Stomach (tissue), 9 donors: ENCODE data around the gene PRSS57. TPM values are rescaled to one million over a fixed set of nuclear protein-coding genes. Genes with fewer than 3 reads are reported as not detected.

Source experiments
- DNase-seq, 2 donors: peaks; one replicate each; pipeline versions ENCODE4 v3.0.0 to v3.0.0-alpha.2; 2013 to 2019
- H3K27ac ChIP-seq, 5 donors: fragments of 200-600 bp in 4 of 5; sonication (generic) in 4 of 5; one replicate each; pipeline ENCODE4 v1.5.1; 2013 to 2019; ENCODE audit warnings: mild to moderate bottlenecking in 1 of 5, moderate library complexity in 1 of 5
- H3K27me3 ChIP-seq, 3 donors: fragments of 200-600 bp; sonication (generic); one replicate each; pipeline ENCODE4 v1.5.1; 2017 to 2019; ENCODE audit warnings: mixed run types in 1 of 3
- H3K36me3 ChIP-seq, 4 donors: fragments of 200-600 bp; sonication (generic); 1 replicate in 3 of 4; 2 replicates in 1 of 4; pipeline ENCODE4 v1.5.1; 2016 to 2019
- H3K4me1 ChIP-seq, 4 donors: fragments of 200-600 bp; sonication (generic); one replicate each; pipeline ENCODE4 v1.5.1; 2016 to 2019
- H3K4me3 ChIP-seq, 4 donors: fragments of 200-600 bp; sonication (generic) in 3 of 4; one replicate each; pipeline ENCODE4 v1.5.1; 2016 to 2019; ENCODE audit warnings: mild to moderate bottlenecking in 1 of 4
- H3K9me3 ChIP-seq, 4 donors: fragments of 200-600 bp; sonication (generic); one replicate each; pipeline ENCODE4 v1.5.1; 2016 to 2019
- EP300 ChIP-seq: sonication (generic); formaldehyde crosslinking; IDR thresholded peaks from one replicate; pipeline ENCODE4 v1.6.1; 2017; ENCODE audit warnings: antibody characterized with exemption
- POLR2A ChIP-seq, 4 donors: fragments of 450-650 bp; IDR thresholded peaks; one replicate each; pipeline ENCODE4 v1.6.1; 2016; ENCODE audit warnings: antibody characterized with exemption in 4 of 4, control low read depth in 2 of 4, mild to moderate bottlenecking in 1 of 4, moderate library complexity in 1 of 4
- POLR2AphosphoS5 ChIP-seq, 3 donors: sonication (generic); formaldehyde crosslinking; IDR thresholded peaks; one replicate each; pipeline ENCODE4 v1.6.1; 2016; ENCODE audit warnings: antibody characterized with exemption in 3 of 3
- WGBS, 5 donors: extraction: QIAGEN DNeasy Blood & Tissue Kit in 3 of 5; methylation state at CpG; one replicate each; pipeline versions ENCODE4 v1.1.5 to v1.1.7; 2013 to 2018; 5-methylcytosine and 5-hydroxymethylcytosine counted together
- intact Hi-C: fragments of 100-400 bp; cut with DNase I; formaldehyde crosslinking; loops from one replicate; pipeline ENCODE4 v1.15.1; 2023; ENCODE audit warnings: low total_unique reads
- polyA plus RNA-seq, 3 donors: library from polyadenylated mRNA; stranded (reverse); fragments of 200-250 nt; gene quantifications; one replicate each; pipeline ENCODE4 v1.2.3, GENCODE V29; 2013
- total RNA-seq, 5 donors: library from RNA; depleted of rRNA; stranded (reverse); fragments of >200 nt; gene quantifications; one replicate each; pipeline versions ENCODE4 v1.1.0 to v1.2.3, GENCODE V29; 2014 to 2016
- TF ChIP-seq, protein P1 (sequence below), 7 experiments: fragments of 450-650 bp in 4 of 7; fragments of 200-600 bp in 3 of 7; sonication (generic) in 3 of 7; IDR thresholded peaks; one replicate each; pipeline ENCODE4 v1.5.1; 2016 to 2019; ENCODE audit warnings: antibody characterized with exemption in 7 of 7, control low read depth in 2 of 7, mild to moderate bottlenecking in 1 of 7
- donor health status: healthy with polysubstance abuse.
- donor health status: Bipolar disorder and iron deficiency.
- donor health status: healthy.

PRSS57 gene
- total and polyA plus RNA-seq, 8 donors: not detected

DNA sequence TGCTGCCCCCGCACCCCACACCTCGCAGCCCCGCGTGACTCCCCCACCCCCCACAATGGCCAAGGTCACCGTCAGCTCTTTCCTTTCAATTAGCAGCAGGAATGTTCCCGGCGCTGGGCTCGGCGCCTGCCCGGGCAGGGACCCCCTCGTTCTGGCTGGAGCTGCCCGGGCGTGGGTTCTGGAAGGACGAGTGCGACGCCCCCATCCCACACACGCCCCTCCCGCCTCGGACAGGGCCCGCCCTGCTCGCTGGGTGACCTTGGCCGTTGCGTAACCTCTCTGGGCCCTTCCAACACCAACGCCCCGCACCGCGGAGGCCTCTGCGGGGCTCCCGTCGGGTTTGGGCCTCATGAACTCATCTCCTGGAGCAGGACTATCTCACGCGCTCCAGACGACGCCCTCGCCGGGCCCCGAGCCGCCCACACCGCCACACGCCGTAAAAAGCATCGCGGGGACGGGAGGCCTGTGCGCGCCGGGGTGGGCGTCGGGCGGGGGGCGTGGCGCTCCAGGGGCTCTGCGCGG lies 23.8 kb upstream of the PRSS57 start:
- Histone ChIP-seq H3K27me3 (peaks cover 0 to 55% (median 26%) of the 10 kb centered on the region in 3 donors), H3K27ac (peak overlapping the region in 4 of 5 donors; percentile 37 to 76 (median 56)), H3K9me3 (peaks cover 0 to 10% (median 3%) of the 10 kb centered on the region in 4 donors), H3K4me3 (peak overlapping the region in 1 of 4 donors; percentile 31), H3K4me1 (peaks cover 10 to 28% (median 24%) of the 10 kb centered on the region in 4 donors), H3K36me3 (peaks cover 0 to 7% (median 0%) of the 10 kb centered on the region in 4 donors)
- intact Hi-C loops: no loop called here
- TF ChIP-seq EP300 (no peak), POLR2A (IDR thresholded peaks at IDR 0.05) (no peak), POLR2AphosphoS5 (IDR thresholded peaks at IDR 0.05) (no peak)
- TF ChIP-seq, protein P1, sequence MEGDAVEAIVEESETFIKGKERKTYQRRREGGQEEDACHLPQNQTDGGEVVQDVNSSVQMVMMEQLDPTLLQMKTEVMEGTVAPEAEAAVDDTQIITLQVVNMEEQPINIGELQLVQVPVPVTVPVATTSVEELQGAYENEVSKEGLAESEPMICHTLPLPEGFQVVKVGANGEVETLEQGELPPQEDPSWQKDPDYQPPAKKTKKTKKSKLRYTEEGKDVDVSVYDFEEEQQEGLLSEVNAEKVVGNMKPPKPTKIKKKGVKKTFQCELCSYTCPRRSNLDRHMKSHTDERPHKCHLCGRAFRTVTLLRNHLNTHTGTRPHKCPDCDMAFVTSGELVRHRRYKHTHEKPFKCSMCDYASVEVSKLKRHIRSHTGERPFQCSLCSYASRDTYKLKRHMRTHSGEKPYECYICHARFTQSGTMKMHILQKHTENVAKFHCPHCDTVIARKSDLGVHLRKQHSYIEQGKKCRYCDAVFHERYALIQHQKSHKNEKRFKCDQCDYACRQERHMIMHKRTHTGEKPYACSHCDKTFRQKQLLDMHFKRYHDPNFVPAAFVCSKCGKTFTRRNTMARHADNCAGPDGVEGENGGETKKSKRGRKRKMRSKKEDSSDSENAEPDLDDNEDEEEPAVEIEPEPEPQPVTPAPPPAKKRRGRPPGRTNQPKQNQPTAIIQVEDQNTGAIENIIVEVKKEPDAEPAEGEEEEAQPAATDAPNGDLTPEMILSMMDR (IDR thresholded peaks at IDR 0.05): no peak
- DNase-seq: peak in 1 of 2 donors; percentile 86
- WGBS, 5 donors: 20 to 46% (median 43%) methylated on average over 10 to 54 of the region's 54 CpGs

DNA sequence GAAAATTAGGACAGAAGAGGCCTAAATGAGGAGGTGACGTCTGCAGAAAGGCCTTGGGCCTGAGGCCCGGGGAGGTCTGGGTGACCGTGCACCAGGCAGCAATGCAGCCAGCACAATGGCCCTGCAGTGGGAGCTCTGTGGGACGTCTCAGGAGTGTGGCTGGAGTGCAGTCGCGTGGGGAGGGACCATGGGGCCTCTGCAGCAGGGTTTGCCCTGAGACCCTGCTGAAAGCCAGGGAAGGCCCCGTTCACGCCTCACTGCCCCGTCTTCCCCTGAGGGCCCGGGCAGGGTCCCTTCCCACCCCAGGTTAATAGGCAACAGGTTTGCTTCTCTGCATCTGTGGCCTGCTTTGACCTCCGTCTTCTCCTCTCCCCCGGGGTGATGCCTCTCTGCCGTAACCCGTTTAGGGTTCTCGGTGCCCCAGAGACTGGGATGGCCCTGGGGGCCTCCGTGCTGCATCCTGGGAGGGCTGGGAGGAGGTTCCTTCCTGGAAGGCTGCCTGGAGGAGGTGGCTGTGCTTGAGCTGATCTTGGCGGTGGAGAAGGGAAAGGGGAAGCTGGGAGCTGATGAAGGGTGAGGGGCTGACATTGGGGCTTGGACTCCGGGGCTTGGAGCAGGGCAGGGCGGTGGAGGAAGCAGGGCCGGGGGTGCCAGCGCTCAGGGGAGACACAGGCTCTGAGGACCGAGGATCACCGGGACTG lies 23.1 kb upstream of the PRSS57 start:
- Histone ChIP-seq H3K4me1 (peaks cover 10 to 28% (median 24%) of the 10 kb centered on the region in 4 donors), H3K4me3 (no peak overlapping the region), H3K9me3 (peaks cover 0 to 10% (median 3%) of the 10 kb centered on the region in 4 donors), H3K36me3 (peaks cover 0 to 7% (median 0%) of the 10 kb centered on the region in 4 donors), H3K27ac (peak overlapping the region in 2 of 5 donors; percentile 72 to 76), H3K27me3 (peaks cover 0 to 55% (median 26%) of the 10 kb centered on the region in 3 donors)
- no peak for DNase-seq
- TF ChIP-seq, protein P1 (IDR thresholded peaks at IDR 0.05): no peak
- TF ChIP-seq POLR2AphosphoS5 (IDR thresholded peaks at IDR 0.05) (no peak), POLR2A (IDR thresholded peaks at IDR 0.05) (no peak), EP300 (no peak)
- intact Hi-C loops: no loop called here
- WGBS, 5 donors: 66 to 76% (median 74%) methylated on average over 22 to 23 of the region's 23 CpGs

DNA sequence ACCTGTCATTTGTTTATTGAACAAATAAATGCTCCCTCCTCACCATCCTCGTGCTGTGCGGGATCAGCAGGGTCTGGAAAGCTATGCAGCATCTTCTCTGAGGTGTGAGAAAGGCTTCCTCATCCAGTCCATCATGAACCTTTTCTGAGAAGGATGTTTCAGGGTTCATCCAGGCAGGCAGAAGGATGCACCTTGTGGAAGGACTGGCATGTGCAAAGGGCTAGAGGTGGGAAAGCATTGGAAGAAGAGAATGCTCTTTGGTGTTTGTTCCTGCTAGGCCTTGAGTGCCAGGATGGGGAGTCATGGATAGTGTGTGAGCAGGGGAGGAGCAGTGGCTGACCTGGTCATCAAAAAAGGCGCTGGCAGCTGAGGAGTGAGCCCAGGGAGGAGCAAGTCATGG lies 20.1 kb upstream of the PRSS57 start:
- DNase-seq: no peak
- Histone ChIP-seq H3K9me3 (peaks cover 0 to 10% (median 3%) of the 10 kb centered on the region in 4 donors), H3K27me3 (peaks cover 0 to 41% (median 21%) of the 10 kb centered on the region in 3 donors), H3K27ac (no peak overlapping the region), H3K36me3 (peaks cover 0 to 7% (median 0%) of the 10 kb centered on the region in 4 donors), H3K4me3 (no peak overlapping the region), H3K4me1 (peaks cover 10 to 25% (median 18%) of the 10 kb centered on the region in 4 donors)
- 90 to 95% (median 93%) methylated on average over 3 of the region's 3 CpGs for WGBS, 5 donors
- TF ChIP-seq POLR2AphosphoS5 (IDR thresholded peaks at IDR 0.05) (no peak), EP300 (no peak), POLR2A (IDR thresholded peaks at IDR 0.05) (no peak)
- TF ChIP-seq, protein P1 (IDR thresholded peaks at IDR 0.05): no peak
- intact Hi-C loops: no loop called here

DNA sequence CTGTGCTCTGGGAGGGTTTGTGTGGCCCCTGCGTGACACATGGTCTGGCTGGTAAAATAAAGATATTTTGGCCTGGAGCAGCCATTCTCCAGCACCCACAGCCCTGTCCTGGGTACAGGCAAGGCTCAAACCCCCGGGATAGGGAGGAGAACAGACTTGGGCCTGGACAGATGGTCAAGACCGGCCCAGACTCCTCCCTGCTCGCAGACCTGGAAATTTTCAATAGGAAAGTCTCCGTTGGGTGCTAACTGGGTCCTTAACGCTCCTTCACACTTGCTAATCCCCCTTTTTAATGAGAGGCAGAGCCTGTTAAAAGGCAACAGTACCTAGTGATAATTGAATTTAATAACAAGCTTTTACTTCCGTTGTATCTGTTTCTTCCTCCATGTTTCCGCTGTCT lies 16.0 kb upstream of the PRSS57 start:
- no peak overlapping the region for H3K4me3 ChIP-seq
- peaks cover 0 to 35% (median 29%) of the 10 kb centered on the region in 4 donors for H3K4me1 ChIP-seq
- peaks cover 0 to 7% (median 0%) of the 10 kb centered on the region in 4 donors for H3K36me3 ChIP-seq
- H3K27ac ChIP-seq: peak overlapping the region in 3 of 5 donors; percentile 63 to 84 (median 73)
- peaks cover 0 to 10% (median 3%) of the 10 kb centered on the region in 4 donors for H3K9me3 ChIP-seq
- WGBS, 5 donors: 72 to 83% (median 78%) methylated on average over 8 of the region's 8 CpGs
- intact Hi-C loops: no loop called here
- H3K27me3 ChIP-seq: peaks cover 0 to 36% (median 15%) of the 10 kb centered on the region in 3 donors
- DNase-seq: no peak
- TF ChIP-seq EP300: no peak
- TF ChIP-seq, protein P1 (IDR thresholded peaks at IDR 0.05): no peak
- no peak for TF ChIP-seq POLR2AphosphoS5 (IDR thresholded peaks at IDR 0.05)
